Mononuclear cell (primary cell): Measurements from ENCODE around the gene TSC1. TPM values are rescaled to one million over a fixed set of nuclear protein-coding genes. Genes with fewer than 3 reads are reported as not detected.
"Not testable (repeated sequence)": the region's sequence is repeated elsewhere in the genome, so short reads cannot be mapped to it uniquely, and the experiment has no call there.

ENCODE experiments used
- H3K27me3 ChIP-seq: 2 replicates; pipeline ENCODE4 v1.6.0; 2011; ENCODE audit warnings: low read length, control low read depth; ENCODE audit not compliant: insufficient read depth
- H3K4me1 ChIP-seq: 2 replicates; pipeline ENCODE4 v1.5.1; 2011; ENCODE audit warnings: mild to moderate bottlenecking, low read length, control low read depth; ENCODE audit not compliant: insufficient read depth
- H3K4me3 ChIP-seq: 2 replicates; pipeline ENCODE4 v1.5.1; 2011; ENCODE audit warnings: mild to moderate bottlenecking, low read length, moderate library complexity
- H3K9me3 ChIP-seq: 2 replicates; pipeline ENCODE4 v1.5.1; 2011; ENCODE audit warnings: low read depth, mild to moderate bottlenecking, control low read depth, low read length
- total RNA-seq: library from RNA; depleted of rRNA; stranded (reverse); fragments of >200 nt; gene quantifications from one replicate; pipeline ENCODE4 v1.2.3, GENCODE V29; 2012

Gene TSC1
- total RNA-seq, result 48.5 TPM

DNA sequence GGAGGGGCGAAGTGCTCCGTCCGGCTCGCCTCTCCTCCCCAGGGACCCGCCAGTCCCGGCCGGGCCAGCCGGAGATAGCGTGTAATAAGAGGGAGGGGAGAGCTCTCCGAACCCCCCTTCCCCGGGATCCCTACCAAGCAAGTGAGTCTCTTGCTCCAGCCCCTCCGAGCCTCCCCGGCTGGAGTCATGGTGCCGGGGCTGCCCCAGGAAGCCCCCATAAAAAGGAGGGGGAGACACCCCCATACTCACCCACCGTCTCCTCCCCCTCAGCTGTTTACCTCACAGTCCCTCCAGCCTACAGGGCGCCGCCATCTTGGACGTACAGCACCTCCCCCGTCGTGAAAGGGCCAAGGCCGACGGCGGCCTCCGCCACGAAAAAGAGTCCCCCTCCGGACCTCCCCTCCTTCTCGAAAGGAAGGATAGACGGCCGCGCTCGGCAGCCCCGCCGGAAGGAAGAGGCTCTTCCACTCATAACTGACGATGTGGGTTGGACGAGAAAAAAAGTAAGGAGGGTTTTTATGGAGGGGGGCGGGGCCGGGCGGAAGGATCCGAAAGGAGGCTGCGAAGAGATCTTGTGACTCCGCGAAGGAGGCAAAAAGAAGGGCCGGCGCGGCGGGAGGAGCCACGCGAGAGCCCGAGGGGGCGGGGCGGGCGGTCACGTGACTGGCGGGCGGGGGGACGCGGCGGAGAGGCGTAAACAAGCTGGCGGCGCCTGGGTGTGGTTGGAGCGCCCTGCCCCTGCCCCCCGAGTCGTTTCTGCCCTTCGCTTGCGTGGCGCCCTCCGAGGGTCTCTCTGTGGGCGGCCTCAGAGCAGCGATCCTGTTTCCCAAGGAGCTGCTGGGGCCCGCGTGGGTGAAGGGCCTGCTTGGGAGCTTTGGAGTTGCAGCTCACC lies at the start of gene TSC1:
Gene TSC1 (minus strand): TSS at position 323 of the 892 bp plus-strand sequence. CDS start 15,744 bp downstream, outside the sequence.
- Histone ChIP-seq H3K27me3 (no peaks in the 10 kb centered on the region), H3K9me3 (no peaks in the 10 kb centered on the region), H3K4me1 (peaks cover 19% of the 10 kb centered on the region), H3K4me3 (peak within 1 kb of the TSS; percentile 97)

GRCh38 chr9:132993511-132993939 lies 49.1 kb upstream of the TSC1 start:
- H3K4me3 ChIP-seq, result no peak overlapping the region
- peaks cover 3% of the 10 kb centered on the region for H3K27me3 ChIP-seq
- no peaks in the 10 kb centered on the region for H3K9me3 ChIP-seq
- H3K4me1 ChIP-seq, result peaks cover 23% of the 10 kb centered on the region

DNA sequence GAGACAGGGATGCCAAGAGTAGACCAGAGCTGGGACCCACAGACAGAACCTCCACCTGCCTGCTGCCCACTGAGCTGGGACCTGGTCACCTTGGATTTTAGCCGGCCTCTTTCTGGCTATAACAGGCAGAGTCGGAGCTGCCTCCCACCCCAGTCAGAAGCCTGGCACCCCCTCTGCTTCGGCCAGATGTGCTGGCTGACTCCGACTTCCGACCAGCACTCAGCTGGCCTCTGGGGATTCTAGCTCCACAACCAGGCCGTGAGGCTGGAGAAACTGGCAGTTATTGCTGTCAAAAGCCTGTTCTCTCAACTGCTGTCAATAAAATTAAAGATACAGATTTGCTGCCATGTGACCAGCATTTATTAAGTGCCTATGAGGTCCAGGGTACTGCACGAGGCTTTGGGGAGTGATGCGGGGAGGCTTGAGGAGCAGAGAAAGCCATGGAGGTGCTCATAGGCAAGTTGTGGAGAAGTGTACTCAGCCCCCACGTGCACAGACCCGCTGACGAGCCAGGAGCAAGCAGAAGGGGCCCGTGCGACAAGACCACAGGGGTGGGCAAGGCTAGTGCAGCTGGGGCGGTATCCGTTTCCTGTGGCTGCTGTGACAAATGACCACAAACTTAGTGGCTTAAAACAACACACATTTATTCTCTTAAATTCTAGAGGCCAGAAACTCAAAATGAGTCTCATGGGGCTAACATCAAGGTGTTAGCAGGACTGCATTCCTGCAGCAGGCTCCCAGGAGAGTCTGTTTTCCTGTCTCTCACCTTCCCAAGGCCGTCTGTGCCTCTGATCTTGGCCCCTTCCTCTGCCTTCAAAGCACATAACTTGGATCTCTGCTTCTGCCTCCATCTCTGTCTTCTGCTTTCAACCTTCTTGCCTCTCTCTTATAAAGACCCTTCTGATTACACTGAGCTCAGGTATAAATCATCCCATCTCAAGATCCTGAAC lies 47.2 kb upstream of the TSC1 start:
- Histone ChIP-seq H3K4me3 (no peak overlapping the region), H3K9me3 (no peaks in the 10 kb centered on the region), H3K4me1 (peaks cover 23% of the 10 kb centered on the region), H3K27me3 (peaks cover 3% of the 10 kb centered on the region)

DNA sequence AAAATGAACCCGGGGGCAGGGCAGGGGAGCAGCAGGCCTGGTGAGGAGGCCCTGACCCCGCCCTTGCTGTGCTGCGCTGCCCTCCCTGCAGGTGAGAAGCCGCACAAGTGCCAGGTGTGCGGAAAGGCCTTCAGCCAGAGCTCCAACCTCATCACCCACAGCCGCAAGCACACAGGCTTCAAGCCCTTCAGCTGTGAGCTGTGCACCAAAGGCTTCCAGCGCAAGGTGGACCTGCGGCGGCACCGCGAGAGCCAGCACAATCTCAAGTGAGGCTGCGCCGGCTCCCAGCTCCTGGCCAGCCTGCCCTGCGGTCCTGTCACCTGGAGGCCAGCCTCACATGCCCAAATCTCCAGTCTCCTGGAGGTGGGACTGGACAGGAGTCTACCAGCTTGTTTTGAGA lies 46.4 kb upstream of the TSC1 start:
- H3K4me1 ChIP-seq, result peaks cover 23% of the 10 kb centered on the region
- H3K4me3 ChIP-seq, result no peak overlapping the region
- H3K27me3 ChIP-seq, result peaks cover 3% of the 10 kb centered on the region
- no peaks in the 10 kb centered on the region for H3K9me3 ChIP-seq

- H3K4me1 ChIP-seq, result peaks cover 23% of the 10 kb centered on the region
These were observed 45.7 kb upstream of the TSC1 start for GRCh38 chr9:132989998-132990557.

GRCh38 chr9:132989414-132989996 lies 45.1 kb upstream of the TSC1 start:
- no peaks in the 10 kb centered on the region for H3K9me3 ChIP-seq
- H3K4me1 ChIP-seq, result peaks cover 20% of the 10 kb centered on the region
- H3K4me3 ChIP-seq, result no peak overlapping the region
- H3K27me3 ChIP-seq, result peaks cover 3% of the 10 kb centered on the region

More at GRCh38 chr9:132989998-132990557, 45.7 kb upstream of the TSC1 start:
- H3K27me3 ChIP-seq, H3K4me3 ChIP-seq, H3K9me3 ChIP-seq: not testable (repeated sequence)

- Histone ChIP-seq H3K27me3 (peaks cover 3% of the 10 kb centered on the region), H3K4me3 (no peak overlapping the region), H3K9me3 (no peaks in the 10 kb centered on the region), H3K4me1 (peaks cover 16% of the 10 kb centered on the region)
These were observed 44.5 kb upstream of the TSC1 start for GRCh38 chr9:132989014-132989310.

- peaks cover 3% of the 10 kb centered on the region for H3K27me3 ChIP-seq
- no peaks in the 10 kb centered on the region for H3K9me3 ChIP-seq
- peaks cover 16% of the 10 kb centered on the region for H3K4me1 ChIP-seq
- no peak overlapping the region for H3K4me3 ChIP-seq
These were observed 44.0 kb upstream of the TSC1 start for GRCh38 chr9:132988244-132989013.

GRCh38 chr9:132986640-132987620 lies 42.5 kb upstream of the TSC1 start:
- H3K9me3 ChIP-seq, result no peaks in the 10 kb centered on the region
- peaks cover 2% of the 10 kb centered on the region for H3K27me3 ChIP-seq
- H3K4me1 ChIP-seq, result peaks cover 20% of the 10 kb centered on the region
- H3K4me3 ChIP-seq, result no peak overlapping the region

- H3K27me3 ChIP-seq, result no peaks in the 10 kb centered on the region
These were observed 41.7 kb upstream of the TSC1 start for GRCh38 chr9:132986114-132986513.

DNA sequence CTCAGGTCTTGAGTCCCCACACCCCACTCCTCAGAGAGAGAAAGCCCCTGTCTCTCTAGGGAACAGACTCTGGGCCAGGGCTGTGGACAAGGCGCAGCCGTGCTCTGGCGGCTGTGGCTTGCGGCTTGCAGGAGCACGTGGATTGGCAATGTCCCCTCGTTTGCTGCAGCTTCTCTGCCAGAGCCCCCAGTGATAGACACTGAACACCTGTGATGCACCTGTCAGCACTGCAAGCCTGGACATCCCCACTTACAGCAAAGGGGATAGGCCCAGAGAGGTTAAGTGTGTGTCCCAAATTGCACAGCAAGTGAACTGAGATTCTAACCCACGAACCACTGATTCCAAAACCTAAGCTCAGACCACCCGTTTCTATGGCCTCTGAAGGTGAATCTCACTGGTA lies 41.1 kb upstream of the TSC1 start:
- Histone ChIP-seq H3K4me3 (no peak overlapping the region), H3K4me1 (peaks cover 10% of the 10 kb centered on the region), H3K9me3 (no peaks in the 10 kb centered on the region), H3K27me3 (peaks cover 4% of the 10 kb centered on the region)

More at GRCh38 chr9:132986114-132986513, 41.7 kb upstream of the TSC1 start:
- no peaks in the 10 kb centered on the region for H3K9me3 ChIP-seq
- H3K4me1 ChIP-seq, result peaks cover 13% of the 10 kb centered on the region
- no peak overlapping the region for H3K4me3 ChIP-seq

GRCh38 chr9:132985071-132985350 lies 40.6 kb upstream of the TSC1 start:
- no peak overlapping the region for H3K4me3 ChIP-seq
- peaks cover 10% of the 10 kb centered on the region for H3K4me1 ChIP-seq
- peaks cover 9% of the 10 kb centered on the region for H3K27me3 ChIP-seq
- H3K9me3 ChIP-seq, result no peaks in the 10 kb centered on the region
